Endothelial cell of hepatic sinusoid (primary cell): ENCODE results near the gene SMKR1.
"Not testable (repeated sequence)": the region's sequence is repeated elsewhere in the genome, so short reads cannot be mapped to it uniquely, and the experiment has no call there.

Experiments used
- in situ Hi-C: cut with HindIII; loops from 2 replicates; pipeline ENCODE4 v1.10.0; 2017; ENCODE audit warnings: low sequenced_read_pairs

Gene SMKR1

GRCh38 chr7:129524405-129524804 is 22.1 kb downstream of the SMKR1 start:
- in situ Hi-C loops: not testable (repeated sequence)

GRCh38 chr7:129525225-129525862 is 23.0 kb downstream of the SMKR1 start:
- in situ Hi-C loops: no loop called here

- in situ Hi-C loops: no loop called here
Measured at GRCh38 chr7:129529643-129530042, 27.3 kb downstream of the SMKR1 start.

DNA sequence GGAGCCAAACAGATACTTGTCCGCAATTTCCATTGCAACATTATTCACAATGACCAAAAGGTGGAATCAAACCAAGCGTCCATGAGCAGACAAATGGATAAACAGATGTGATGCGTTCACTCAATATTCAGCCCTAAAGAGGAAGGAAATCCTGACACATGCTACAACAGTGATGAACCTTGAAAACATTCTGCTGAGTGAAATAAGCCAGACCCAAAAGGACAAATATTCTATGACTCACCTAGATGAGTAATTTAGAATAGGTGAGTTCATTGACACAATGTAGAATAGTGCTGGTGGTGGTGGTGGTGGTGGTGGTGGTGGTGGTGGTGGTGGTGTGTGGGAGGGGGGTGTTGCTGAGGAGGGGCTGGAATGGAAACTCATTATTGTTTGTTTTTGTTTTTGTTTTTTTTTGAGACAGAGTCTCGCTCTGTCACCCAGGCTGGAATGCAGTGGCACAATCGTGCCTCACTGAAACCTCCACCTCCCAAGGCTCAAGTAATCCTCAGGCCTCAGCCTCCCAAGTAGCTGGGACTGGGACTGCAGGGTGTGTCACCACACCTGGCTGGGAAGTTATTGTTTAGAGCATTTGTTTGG is 28.6 kb downstream of the SMKR1 start:
- in situ Hi-C loops: no loop called here

- in situ Hi-C loops: no loop called here
Measured at GRCh38 chr7:129531721-129532120, 29.4 kb downstream of the SMKR1 start.

- in situ Hi-C loops: no loop called here
Measured at GRCh38 chr7:129532375-129532774, 30.0 kb downstream of the SMKR1 start.

- in situ Hi-C loops: loop anchor here (5.0 kb wide), 1 partner anchor 47 kb away; no protein-coding TSS in a partner anchor
Measured at GRCh38 chr7:129534558-129535274, 32.4 kb downstream of the SMKR1 start.

GRCh38 chr7:129535896-129536295 is 33.6 kb downstream of the SMKR1 start:
- in situ Hi-C loops: loop anchor here (5.0 kb wide), 1 partner anchor 49 kb away; no protein-coding TSS in a partner anchor

- in situ Hi-C loops: loop anchor here (5.0 kb wide), 1 partner anchor 49 kb away; no protein-coding TSS in a partner anchor
Measured at GRCh38 chr7:129536323-129536722, 34.0 kb downstream of the SMKR1 start.

GRCh38 chr7:129538790-129539189 is 36.5 kb downstream of the SMKR1 start:
- in situ Hi-C loops: loop anchor here (5.0 kb wide), 1 partner anchor 51 kb away; no protein-coding TSS in a partner anchor

DNA sequence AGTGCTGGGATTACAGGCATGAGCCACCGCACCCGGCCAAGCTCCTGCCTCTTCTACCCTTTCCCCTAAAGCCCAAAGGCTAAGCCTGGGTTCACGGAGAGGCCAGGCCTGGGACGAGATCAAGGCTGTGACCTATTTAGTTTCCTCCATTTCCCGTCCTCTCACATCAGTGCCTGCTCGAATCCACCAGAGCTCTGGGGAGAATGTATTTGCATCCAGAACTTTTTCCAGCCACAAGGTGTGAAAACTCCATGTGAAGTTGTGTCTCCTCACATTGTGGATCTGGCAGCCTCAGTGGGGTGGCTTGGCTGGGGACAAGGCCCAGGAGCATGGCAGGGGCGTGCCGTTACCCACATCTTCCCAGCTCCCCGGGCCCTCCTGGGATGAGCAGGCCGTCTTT is 38.0 kb downstream of the SMKR1 start:
- in situ Hi-C loops: no loop called here

DNA sequence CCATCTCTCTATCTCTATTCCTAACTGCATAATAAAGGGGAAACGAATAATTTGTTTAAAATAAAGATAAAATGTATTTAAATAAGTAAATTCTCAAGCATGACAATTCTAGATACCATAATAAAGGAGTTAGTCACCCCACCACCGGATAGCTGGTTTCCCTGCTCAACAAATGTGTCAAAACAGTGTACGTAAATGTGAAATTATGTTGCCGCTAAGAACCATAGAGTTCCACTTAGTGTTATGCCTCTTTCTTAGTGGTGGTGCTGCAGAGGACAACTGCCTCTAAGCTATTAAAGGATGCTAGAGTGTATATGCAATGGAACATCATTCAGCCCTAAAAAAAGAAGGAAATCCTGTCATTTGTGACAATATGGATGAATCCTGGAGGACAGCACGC is 42.4 kb downstream of the SMKR1 start:
- in situ Hi-C loops: no loop called here

DNA sequence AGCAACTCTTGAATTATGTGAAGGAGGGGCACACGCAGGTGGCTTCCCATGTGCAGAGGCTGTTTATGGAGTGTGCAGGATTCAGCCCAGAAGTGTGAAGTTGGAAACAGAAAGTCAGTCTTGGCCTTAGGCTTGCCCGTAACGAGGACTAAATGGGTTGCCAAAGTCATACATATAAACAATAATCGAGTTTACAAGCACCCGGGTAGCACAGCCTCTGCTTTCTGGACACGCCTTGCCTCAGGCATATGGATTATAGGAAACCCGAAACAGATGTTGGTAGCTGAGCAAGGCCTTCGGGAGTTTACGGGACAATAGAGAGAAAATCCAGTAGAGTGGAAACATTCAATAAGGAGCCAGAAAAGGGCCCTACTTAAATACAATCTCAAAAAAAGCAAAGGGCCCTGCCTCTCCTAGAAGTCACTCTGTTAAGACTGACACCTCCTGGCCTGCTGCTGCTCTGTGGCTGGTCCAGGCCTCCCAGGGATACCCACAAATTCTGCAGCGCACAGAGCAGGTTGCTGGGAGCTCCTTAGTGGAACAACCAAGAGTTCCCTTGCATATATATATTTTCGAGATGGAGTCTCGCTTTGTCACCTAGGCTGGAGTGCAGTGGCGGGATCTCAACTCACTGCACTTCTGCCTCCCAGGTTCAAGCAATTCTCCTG is 48.5 kb downstream of the SMKR1 start:
- in situ Hi-C loops: no loop called here

GRCh38 chr7:129553899-129554461 is 51.6 kb downstream of the SMKR1 start:
- in situ Hi-C loops: no loop called here

GRCh38 chr7:129556607-129557133 is 54.3 kb downstream of the SMKR1 start:
- in situ Hi-C loops: no loop called here

GRCh38 chr7:129557686-129558481 is 55.6 kb downstream of the SMKR1 start:
- in situ Hi-C loops: no loop called here

- in situ Hi-C loops: no loop called here
Measured at GRCh38 chr7:129559564-129559963, 57.2 kb downstream of the SMKR1 start.

DNA sequence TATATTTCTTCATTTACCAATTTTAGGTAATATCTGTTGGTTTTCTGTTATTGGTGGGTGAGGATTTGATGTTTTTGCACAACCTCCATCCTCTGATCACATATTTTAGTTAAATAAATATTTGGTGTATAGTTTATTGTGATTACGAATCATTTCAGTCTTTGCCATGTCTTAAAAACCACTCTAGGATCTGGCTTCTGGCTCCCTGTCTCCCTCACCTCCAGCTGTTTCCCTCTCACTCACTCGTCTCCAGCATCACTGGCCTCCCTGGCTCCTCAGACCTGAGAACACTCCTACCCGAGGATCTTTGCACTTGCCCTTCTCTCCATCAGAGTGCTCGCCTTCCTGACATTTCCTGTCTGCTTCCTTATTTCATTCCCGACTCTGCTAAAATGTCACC is 58.5 kb downstream of the SMKR1 start:
- in situ Hi-C loops: no loop called here

GRCh38 chr7:129561677-129562359 is 59.5 kb downstream of the SMKR1 start:
- in situ Hi-C loops: no loop called here
